ENCODE results near the gene ARFIP2. TPM values are rescaled to one million over a fixed set of nuclear protein-coding genes. Genes with fewer than 3 reads are reported as not detected.

Gene ARFIP2
- total and polyA plus RNA-seq, 10 of the 15 experiments (the other 5 are each of a cell fraction or from before 2014, with no cell fraction given), result 11.7 to 59.8 (median 48.0) TPM

DNA sequence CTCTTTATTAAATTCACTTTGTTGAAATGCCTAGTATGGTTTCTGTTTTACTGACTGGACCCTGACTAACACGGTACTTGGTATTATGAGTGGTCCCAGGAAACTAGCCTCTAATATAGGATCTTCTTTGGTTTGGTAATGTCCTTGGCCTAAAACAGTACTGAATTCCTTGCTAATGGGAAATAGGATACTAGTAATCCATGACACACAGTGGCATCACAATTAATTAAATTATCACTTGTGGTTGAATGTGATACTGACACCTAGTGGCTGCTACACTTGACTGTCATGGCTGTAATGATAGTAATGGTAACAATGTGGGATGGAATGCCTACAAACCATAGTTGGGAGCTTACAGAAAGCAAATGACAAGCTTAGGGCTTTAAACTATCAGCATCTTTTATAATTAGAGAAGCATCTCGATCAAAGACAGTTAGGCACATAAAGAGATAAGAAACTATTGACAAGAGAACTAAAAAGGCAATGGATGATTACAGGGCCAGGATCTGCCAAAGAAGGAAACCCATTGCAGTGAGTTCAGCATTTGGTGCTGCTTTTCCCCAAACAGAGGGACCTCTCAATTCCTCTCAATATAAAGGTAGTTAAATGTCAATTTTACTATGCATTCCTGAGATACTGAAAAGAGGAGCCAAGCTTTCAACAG, 24.6 kb upstream of the ARFIP2 start (continued):
- TF ChIP-seq SP1 (IDR thresholded peaks at IDR 0.05; ENCODE audit: low read depth, low read length) (no peak), SMAD5 (IDR thresholded peaks at IDR 0.05; ENCODE audit: low read depth) (no peak), CBFB (IDR thresholded peaks at IDR 0.05; ENCODE audit: low read depth) (peak; percentile 29; the same call in 1 of the 2 replicates), SMARCA5 (IDR thresholded peaks at IDR 0.05) (no peak), TCF3 (IDR thresholded peaks at IDR 0.05; ENCODE audit: borderline replicate concordance, insufficient read depth, low read depth, low read length) (no peak), SMC3 (IDR thresholded peaks at IDR 0.05; ENCODE audit: borderline replicate concordance, low read length) (peak; percentile 74), SUPT20H (IDR thresholded peaks at IDR 0.05; ENCODE audit: borderline replicate concordance, control insufficient read depth, low read depth, low read length) (no peak), NFIC (IDR thresholded peaks at IDR 0.05; ENCODE audit: low read depth, low read length) (no peak), DPF2 (IDR thresholded peaks at IDR 0.05) (no peak), BCL11A (IDR thresholded peaks at IDR 0.05; ENCODE audit: low read depth, low read length) (no peak), ZNF384 (IDR thresholded peaks at IDR 0.05; ENCODE audit: borderline replicate concordance, low read depth, low read length) (no peak), SREBF2 (IDR thresholded peaks at IDR 0.05; ENCODE audit: low read length) (no peak)
- TF ChIP-seq, protein P1, sequence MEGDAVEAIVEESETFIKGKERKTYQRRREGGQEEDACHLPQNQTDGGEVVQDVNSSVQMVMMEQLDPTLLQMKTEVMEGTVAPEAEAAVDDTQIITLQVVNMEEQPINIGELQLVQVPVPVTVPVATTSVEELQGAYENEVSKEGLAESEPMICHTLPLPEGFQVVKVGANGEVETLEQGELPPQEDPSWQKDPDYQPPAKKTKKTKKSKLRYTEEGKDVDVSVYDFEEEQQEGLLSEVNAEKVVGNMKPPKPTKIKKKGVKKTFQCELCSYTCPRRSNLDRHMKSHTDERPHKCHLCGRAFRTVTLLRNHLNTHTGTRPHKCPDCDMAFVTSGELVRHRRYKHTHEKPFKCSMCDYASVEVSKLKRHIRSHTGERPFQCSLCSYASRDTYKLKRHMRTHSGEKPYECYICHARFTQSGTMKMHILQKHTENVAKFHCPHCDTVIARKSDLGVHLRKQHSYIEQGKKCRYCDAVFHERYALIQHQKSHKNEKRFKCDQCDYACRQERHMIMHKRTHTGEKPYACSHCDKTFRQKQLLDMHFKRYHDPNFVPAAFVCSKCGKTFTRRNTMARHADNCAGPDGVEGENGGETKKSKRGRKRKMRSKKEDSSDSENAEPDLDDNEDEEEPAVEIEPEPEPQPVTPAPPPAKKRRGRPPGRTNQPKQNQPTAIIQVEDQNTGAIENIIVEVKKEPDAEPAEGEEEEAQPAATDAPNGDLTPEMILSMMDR (IDR thresholded peaks at IDR 0.05 in 2 of 3, conservative IDR thresholded peaks at IDR 0.05 in 1 of 3; ENCODE audit: control insufficient read depth in 2 of 3, extremely low read depth in 1 of 3, insufficient read depth in 1 of 3, low read depth in 3 of 3, low read length in 3 of 3), result peak; percentile 66 to 71 (median 69); a peak in 5 of 6 replicates
- TF ChIP-seq, protein P2, sequence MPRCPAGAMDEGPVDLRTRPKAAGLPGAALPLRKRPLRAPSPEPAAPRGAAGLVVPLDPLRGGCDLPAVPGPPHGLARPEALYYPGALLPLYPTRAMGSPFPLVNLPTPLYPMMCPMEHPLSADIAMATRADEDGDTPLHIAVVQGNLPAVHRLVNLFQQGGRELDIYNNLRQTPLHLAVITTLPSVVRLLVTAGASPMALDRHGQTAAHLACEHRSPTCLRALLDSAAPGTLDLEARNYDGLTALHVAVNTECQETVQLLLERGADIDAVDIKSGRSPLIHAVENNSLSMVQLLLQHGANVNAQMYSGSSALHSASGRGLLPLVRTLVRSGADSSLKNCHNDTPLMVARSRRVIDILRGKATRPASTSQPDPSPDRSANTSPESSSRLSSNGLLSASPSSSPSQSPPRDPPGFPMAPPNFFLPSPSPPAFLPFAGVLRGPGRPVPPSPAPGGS (IDR thresholded peaks at IDR 0.05; ENCODE audit: borderline replicate concordance, insufficient read depth, low read depth, low read length, poor library complexity, severe bottlenecking), result no peak
- TF ChIP-seq, protein P3, sequence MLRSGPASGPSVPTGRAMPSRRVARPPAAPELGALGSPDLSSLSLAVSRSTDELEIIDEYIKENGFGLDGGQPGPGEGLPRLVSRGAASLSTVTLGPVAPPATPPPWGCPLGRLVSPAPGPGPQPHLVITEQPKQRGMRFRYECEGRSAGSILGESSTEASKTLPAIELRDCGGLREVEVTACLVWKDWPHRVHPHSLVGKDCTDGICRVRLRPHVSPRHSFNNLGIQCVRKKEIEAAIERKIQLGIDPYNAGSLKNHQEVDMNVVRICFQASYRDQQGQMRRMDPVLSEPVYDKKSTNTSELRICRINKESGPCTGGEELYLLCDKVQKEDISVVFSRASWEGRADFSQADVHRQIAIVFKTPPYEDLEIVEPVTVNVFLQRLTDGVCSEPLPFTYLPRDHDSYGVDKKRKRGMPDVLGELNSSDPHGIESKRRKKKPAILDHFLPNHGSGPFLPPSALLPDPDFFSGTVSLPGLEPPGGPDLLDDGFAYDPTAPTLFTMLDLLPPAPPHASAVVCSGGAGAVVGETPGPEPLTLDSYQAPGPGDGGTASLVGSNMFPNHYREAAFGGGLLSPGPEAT (IDR thresholded peaks at IDR 0.05; ENCODE audit: low read depth), result no peak
- TF ChIP-seq, protein P4, sequence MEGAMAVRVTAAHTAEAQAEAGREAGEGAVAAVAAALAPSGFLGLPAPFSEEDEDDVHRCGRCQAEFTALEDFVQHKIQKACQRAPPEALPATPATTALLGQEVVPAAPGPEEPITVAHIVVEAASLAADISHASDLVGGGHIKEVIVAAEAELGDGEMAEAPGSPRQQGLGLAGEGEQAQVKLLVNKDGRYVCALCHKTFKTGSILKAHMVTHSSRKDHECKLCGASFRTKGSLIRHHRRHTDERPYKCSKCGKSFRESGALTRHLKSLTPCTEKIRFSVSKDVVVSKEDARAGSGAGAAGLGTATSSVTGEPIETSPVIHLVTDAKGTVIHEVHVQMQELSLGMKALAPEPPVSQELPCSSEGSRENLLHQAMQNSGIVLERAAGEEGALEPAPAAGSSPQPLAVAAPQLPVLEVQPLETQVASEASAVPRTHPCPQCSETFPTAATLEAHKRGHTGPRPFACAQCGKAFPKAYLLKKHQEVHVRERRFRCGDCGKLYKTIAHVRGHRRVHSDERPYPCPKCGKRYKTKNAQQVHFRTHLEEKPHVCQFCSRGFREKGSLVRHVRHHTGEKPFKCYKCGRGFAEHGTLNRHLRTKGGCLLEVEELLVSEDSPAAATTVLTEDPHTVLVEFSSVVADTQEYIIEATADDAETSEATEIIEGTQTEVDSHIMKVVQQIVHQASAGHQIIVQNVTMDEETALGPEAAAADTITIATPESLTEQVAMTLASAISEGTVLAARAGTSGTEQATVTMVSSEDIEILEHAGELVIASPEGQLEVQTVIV (IDR thresholded peaks at IDR 0.05; ENCODE audit: borderline replicate concordance, partially characterized antibody), result no peak

Data from GM12878 (cell line).